ENCODE data around the gene SLC9A9.

SLC9A9 gene

DNA sequence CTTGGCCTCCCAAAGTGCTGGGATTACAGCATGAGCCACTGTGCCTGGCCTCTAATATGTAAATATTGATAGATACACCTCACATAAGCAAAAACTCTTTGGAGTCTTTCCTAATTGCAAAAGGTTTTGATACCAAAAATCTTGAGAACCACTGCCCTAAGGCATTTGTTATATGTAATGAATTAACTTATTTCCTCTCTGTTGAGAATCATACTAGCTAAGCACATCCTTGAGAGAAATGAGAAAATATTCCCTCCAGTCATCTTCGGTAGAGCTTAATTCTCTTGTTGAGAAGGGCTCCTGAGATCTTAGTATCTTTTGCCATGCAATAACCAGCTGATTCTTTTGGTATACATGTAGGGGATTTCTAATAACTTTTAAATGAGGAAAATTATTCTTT, 190.2 kb downstream of the SLC9A9 start:
- H3K27ac Mint-ChIP-seq (ENCODE audit: low read depth), result no peak overlapping the region
- ATAC-seq (replicated peaks; ENCODE audit: extremely low read depth, poor library complexity, severe bottlenecking), result no peak
- no peak for DNase-seq (ENCODE audit: low spot score in 2 of 2)
- H3K36me3 Mint-ChIP-seq (ENCODE audit: insufficient read depth), result peaks cover 4% of the 10 kb centered on the region
- H3K4me1 Mint-ChIP-seq, result no peaks in the 10 kb centered on the region
- H3K9me3 Mint-ChIP-seq, result no peaks in the 10 kb centered on the region
- H3K27me3 Mint-ChIP-seq, result no peaks in the 10 kb centered on the region
- H3K4me3 Mint-ChIP-seq, result no peak overlapping the region

DNA sequence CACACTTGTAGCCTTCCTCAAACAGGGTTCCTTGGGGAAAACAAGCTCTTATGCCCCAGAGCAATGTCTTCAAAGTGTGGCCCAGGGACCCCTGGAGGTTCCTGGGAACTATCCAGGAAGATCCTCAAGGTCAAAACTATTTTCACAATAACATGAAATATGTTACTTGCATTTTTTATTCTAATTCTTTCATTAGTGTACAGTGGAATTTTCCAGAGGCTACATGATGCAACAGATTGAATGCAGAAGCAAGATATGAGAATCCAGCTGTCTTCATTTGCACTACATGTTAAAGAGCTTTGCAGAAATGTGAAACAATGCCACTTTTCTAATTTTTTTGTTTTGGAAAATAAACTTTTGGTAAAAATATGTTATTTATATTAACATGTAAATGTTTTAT, 190.9 kb downstream of the SLC9A9 start:
- Mint-ChIP-seq H3K27me3 (no peaks in the 10 kb centered on the region), H3K4me1 (no peaks in the 10 kb centered on the region), H3K27ac (ENCODE audit: low read depth) (no peak overlapping the region), H3K4me3 (no peak overlapping the region), H3K9me3 (no peaks in the 10 kb centered on the region), H3K36me3 (ENCODE audit: insufficient read depth) (peaks cover 4% of the 10 kb centered on the region)
- no peak for ATAC-seq (replicated peaks; ENCODE audit: extremely low read depth, poor library complexity, severe bottlenecking)
- no peak for DNase-seq (ENCODE audit: low spot score in 2 of 2)

DNA sequence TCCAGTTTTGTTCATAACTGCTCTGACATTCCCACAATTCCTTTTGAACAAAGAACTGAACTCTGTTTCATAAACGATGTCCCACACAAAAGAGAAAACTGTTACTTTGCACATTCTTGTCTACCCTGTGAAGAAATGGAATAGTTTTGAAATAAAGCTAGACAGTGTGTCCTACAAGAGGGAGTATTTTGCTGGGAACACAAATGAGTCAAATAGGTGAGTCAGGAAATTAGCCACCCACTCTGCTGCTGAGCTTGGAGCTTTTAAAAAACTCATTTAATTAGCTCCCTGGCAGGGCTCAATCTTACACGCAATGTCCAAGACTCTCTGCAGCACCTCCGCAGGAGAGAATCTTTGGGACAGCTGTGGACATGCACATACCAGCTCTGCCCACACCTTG, 193.4 kb downstream of the SLC9A9 start:
- H3K4me3 Mint-ChIP-seq, result no peak overlapping the region
- H3K27me3 Mint-ChIP-seq, result no peaks in the 10 kb centered on the region
- ATAC-seq (replicated peaks; ENCODE audit: extremely low read depth, poor library complexity, severe bottlenecking), result no peak
- peaks cover 7% of the 10 kb centered on the region for H3K36me3 Mint-ChIP-seq (ENCODE audit: insufficient read depth)
- DNase-seq (ENCODE audit: low spot score in 2 of 2), result no peak
- H3K27ac Mint-ChIP-seq (ENCODE audit: low read depth), result no peak overlapping the region
- no peaks in the 10 kb centered on the region for H3K4me1 Mint-ChIP-seq
- no peaks in the 10 kb centered on the region for H3K9me3 Mint-ChIP-seq

DNA sequence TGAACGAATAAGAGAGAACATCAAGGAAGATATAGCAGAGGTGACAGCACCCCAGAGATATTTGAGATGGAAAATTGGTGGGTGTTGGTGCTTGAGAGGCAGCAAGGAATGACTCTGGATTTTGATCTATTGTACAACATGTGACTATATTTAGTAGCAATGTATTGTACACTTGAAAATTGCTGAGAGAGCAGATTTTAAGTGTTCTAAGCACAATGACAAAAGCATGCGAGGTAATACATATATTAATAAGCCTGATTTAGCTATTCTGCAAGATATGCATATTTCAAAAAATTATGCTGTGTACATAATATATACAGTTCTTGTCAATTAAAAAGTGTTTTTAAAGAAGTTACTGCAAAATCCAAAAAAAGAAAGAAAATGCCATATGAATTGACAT, 194.3 kb downstream of the SLC9A9 start:
- ATAC-seq (replicated peaks; ENCODE audit: extremely low read depth, poor library complexity, severe bottlenecking) (no peak), DNase-seq (ENCODE audit: low spot score in 2 of 2) (no peak)
- Mint-ChIP-seq H3K4me3 (no peak overlapping the region), H3K4me1 (no peaks in the 10 kb centered on the region), H3K36me3 (ENCODE audit: insufficient read depth) (peaks cover 8% of the 10 kb centered on the region), H3K27me3 (no peaks in the 10 kb centered on the region), H3K9me3 (no peaks in the 10 kb centered on the region), H3K27ac (ENCODE audit: low read depth) (no peak overlapping the region)

DNA sequence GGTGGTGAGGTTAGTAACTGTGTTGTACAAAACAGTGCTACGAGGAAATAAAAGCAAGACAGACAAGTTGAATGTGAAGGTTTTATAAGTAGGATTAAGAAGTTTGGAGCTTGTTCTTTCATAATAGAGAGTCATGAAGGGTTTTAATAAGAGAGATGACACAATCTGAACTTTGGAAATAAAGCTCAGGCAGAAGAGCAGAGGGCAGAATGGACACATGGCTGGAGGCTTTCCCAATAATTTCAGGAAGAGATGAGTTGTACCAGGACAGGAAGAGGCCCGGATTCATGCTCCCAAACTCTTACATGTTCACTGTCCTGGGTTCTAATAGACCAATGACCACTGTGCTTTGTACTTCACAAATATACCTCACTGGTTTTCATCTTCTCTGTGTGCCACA, 194.8 kb downstream of the SLC9A9 start:
- no peaks in the 10 kb centered on the region for H3K9me3 Mint-ChIP-seq
- H3K4me3 Mint-ChIP-seq, result no peak overlapping the region
- H3K27me3 Mint-ChIP-seq, result no peaks in the 10 kb centered on the region
- peak overlapping the region; percentile 43 for H3K27ac Mint-ChIP-seq (ENCODE audit: low read depth)
- H3K36me3 Mint-ChIP-seq (ENCODE audit: insufficient read depth), result peaks cover 8% of the 10 kb centered on the region
- ATAC-seq (replicated peaks; ENCODE audit: extremely low read depth, poor library complexity, severe bottlenecking), result no peak
- DNase-seq (ENCODE audit: low spot score in 2 of 2), result no peak
- no peaks in the 10 kb centered on the region for H3K4me1 Mint-ChIP-seq

DNA sequence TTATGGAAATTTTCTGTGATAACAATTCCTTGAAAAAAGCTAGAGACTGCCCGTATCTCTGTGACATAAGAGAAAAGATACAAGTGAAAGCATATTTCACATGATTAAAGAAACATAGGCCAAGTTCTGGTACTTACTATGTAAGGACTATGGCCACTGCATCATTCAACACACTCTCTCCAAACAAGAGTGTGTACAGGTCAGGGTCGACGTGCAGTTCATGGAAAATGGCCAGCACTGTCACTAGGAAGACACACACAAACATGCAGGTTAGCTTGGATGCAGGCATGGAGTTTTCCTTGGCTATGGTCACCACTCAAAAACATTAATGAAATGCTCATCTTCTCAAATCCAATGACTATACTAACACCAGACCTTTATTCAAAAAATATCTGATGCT, 196.2 kb downstream of the SLC9A9 start:
- no peaks in the 10 kb centered on the region for H3K27me3 Mint-ChIP-seq
- no peak for ATAC-seq (replicated peaks; ENCODE audit: extremely low read depth, poor library complexity, severe bottlenecking)
- no peak for DNase-seq (ENCODE audit: low spot score in 2 of 2)
- no peak overlapping the region for H3K27ac Mint-ChIP-seq (ENCODE audit: low read depth)
- H3K4me3 Mint-ChIP-seq, result no peak overlapping the region
- H3K36me3 Mint-ChIP-seq (ENCODE audit: insufficient read depth), result peaks cover 6% of the 10 kb centered on the region
- H3K9me3 Mint-ChIP-seq, result no peaks in the 10 kb centered on the region
- H3K4me1 Mint-ChIP-seq, result no peaks in the 10 kb centered on the region

DNA sequence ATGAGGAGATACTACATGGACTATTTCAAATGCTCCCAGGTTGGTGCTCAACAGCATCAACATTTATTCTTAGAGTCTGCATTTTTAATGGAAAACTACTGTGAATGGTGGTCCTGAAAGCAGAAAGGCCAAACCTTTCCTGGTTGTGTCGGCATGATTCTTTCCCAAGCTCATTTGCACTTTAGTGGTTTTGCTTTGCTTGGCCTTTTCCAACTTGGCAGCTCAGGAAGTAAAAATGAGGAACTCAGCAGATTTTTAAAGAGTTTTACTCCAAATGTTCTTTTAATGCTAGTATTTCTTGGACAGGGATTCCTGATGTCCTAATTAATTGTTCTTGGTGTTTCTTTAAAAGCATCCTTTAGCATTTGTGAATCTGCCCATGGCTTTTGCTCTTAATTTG, 197.4 kb downstream of the SLC9A9 start:
- no peak overlapping the region for H3K4me3 Mint-ChIP-seq
- no peaks in the 10 kb centered on the region for H3K27me3 Mint-ChIP-seq
- peaks cover 4% of the 10 kb centered on the region for H3K36me3 Mint-ChIP-seq (ENCODE audit: insufficient read depth)
- ATAC-seq (replicated peaks; ENCODE audit: extremely low read depth, poor library complexity, severe bottlenecking), result no peak
- no peak overlapping the region for H3K27ac Mint-ChIP-seq (ENCODE audit: low read depth)
- no peak for DNase-seq (ENCODE audit: low spot score in 2 of 2)
- no peaks in the 10 kb centered on the region for H3K4me1 Mint-ChIP-seq
- H3K9me3 Mint-ChIP-seq, result no peaks in the 10 kb centered on the region

DNA sequence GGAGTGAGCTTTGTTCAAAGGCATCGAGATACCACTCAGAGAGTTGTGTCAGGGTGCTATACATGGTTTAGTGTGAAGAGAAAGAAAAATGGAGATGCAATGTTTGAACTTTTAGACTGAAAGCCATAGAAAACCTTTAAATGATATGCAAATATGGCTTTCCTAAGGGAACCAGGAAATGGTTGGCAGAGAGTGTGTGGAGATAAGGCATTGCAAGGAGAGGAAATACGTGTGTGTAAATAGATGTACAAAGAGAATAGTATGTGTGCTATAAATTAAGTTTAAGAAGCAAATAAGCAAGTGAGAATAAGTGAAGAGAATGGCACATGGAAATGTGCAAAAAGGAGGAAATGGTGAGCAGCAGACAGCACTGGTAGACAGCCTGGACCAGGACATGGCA, 198.1 kb downstream of the SLC9A9 start:
- ATAC-seq (replicated peaks; ENCODE audit: extremely low read depth, poor library complexity, severe bottlenecking) (no peak), DNase-seq (ENCODE audit: low spot score in 2 of 2) (no peak)
- H3K9me3 Mint-ChIP-seq, result no peaks in the 10 kb centered on the region
- peaks cover 4% of the 10 kb centered on the region for H3K36me3 Mint-ChIP-seq (ENCODE audit: insufficient read depth)
- no peak overlapping the region for H3K4me3 Mint-ChIP-seq
- no peaks in the 10 kb centered on the region for H3K27me3 Mint-ChIP-seq
- H3K4me1 Mint-ChIP-seq, result no peaks in the 10 kb centered on the region
- H3K27ac Mint-ChIP-seq (ENCODE audit: low read depth), result no peak overlapping the region

DNA sequence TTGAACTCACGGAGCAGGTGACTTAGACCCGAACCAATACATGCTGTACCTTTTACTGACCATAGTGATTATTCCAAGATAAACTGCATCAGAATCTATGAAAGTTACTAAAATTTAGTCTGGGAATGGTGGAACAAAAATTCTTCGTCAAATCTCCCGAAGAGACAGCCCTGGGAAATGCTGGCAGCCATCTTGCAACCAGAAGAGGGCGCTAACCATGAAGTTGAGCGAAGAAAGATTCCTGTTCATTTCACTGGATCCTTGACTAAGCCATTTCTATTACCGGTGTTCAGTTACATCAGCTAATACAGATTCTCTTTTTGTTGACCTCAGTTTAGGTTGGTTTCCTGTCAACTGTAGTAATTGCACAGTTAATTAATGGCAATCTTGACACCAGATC, 199.6 kb downstream of the SLC9A9 start:
- Mint-ChIP-seq H3K9me3 (no peaks in the 10 kb centered on the region), H3K36me3 (ENCODE audit: insufficient read depth) (peaks cover 4% of the 10 kb centered on the region), H3K27ac (ENCODE audit: low read depth) (no peak overlapping the region), H3K4me1 (no peaks in the 10 kb centered on the region), H3K27me3 (no peaks in the 10 kb centered on the region), H3K4me3 (no peak overlapping the region)
- ATAC-seq (replicated peaks; ENCODE audit: extremely low read depth, poor library complexity, severe bottlenecking), result no peak
- no peak for DNase-seq (ENCODE audit: low spot score in 2 of 2)

DNA sequence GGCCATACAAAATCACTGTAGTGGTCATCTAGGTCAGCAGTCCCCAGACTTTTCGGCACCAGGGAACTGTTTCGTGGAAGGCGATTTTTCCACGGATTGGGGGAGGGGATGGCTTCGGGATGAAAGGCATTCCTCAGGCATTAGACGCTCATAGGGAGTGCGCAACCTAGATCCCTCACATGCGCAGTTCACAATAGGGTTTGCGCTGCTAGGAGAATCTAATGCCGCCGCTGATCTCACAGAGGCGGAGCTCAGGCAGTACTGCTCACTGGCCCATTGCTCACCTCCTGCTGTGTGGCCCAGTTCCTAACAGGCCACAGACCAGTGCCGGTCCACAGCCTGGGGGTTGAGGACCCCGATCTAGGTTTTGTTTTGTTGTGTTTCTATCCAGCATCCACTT, 200.1 kb downstream of the SLC9A9 start:
- no peaks in the 10 kb centered on the region for H3K27me3 Mint-ChIP-seq
- no peak overlapping the region for H3K27ac Mint-ChIP-seq (ENCODE audit: low read depth)
- ATAC-seq (replicated peaks; ENCODE audit: extremely low read depth, poor library complexity, severe bottlenecking) (no peak), DNase-seq (ENCODE audit: low spot score in 2 of 2) (no peak)
- no peak overlapping the region for H3K4me3 Mint-ChIP-seq
- H3K4me1 Mint-ChIP-seq, result no peaks in the 10 kb centered on the region
- H3K36me3 Mint-ChIP-seq (ENCODE audit: insufficient read depth), result peaks cover 4% of the 10 kb centered on the region
- H3K9me3 Mint-ChIP-seq, result no peaks in the 10 kb centered on the region

DNA sequence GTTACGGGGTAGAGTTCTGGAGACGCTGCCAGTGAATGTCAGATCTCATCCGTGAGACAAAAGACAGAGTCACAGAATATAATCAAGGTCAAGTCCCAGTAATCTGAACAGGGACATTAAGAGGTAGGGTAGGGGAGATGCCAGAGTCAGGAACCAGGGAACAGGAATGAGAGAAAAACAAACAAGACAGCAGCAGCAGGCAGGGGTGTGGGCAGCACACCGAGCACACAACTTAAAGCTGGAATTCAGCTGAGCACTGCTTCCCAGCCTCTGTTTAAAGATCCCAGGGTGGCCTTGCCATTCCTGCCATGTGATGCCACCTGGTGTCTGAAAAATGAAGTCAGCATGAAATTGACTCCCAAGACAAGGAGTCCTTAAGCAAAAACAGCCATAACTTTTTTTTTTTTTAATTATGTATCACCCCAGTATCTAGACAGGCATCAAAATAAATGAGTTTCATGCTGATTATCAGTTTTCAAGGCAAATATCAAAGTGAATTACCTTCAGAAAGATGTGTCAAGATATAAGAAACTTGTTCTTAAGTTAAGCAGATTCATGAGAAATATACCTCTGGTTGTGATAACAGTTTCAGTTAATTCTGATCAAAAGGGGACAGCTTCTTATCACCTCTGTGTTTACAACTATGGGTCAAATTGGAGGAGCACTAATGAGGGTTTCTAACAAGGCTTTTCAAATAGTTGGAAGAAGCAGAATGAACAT, 203.7 kb downstream of the SLC9A9 start:
- no peaks in the 10 kb centered on the region for H3K4me1 Mint-ChIP-seq
- H3K4me3 Mint-ChIP-seq, result no peak overlapping the region
- peaks cover 1% of the 10 kb centered on the region for H3K36me3 Mint-ChIP-seq (ENCODE audit: insufficient read depth)
- DNase-seq (ENCODE audit: low spot score in 2 of 2), result no peak
- H3K27me3 Mint-ChIP-seq, result no peaks in the 10 kb centered on the region
- no peak overlapping the region for H3K27ac Mint-ChIP-seq (ENCODE audit: low read depth)
- no peak for ATAC-seq (replicated peaks; ENCODE audit: extremely low read depth, poor library complexity, severe bottlenecking)
- H3K9me3 Mint-ChIP-seq, result peaks cover 5% of the 10 kb centered on the region

DNA sequence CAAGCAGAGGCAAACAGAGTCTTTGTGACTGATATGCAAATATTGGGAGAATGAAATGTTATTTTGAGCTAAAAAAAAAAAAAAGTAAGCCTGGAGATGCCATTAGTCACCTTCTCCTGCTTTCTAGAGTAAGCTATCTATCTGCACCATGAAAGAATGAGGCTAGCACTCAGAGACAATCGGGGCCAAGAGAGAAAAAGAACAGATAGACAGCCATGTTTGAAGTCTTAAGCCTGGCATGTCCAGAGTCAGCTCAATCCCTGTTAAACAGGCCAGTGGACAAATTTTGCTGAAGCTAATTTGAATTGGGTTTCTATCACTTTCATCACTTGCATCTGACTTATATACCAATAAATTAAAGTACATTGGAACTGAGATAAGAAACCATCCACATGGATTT, 204.4 kb downstream of the SLC9A9 start:
- DNase-seq (ENCODE audit: low spot score in 2 of 2) (no peak), ATAC-seq (replicated peaks; ENCODE audit: extremely low read depth, poor library complexity, severe bottlenecking) (no peak)
- no peaks in the 10 kb centered on the region for H3K4me1 Mint-ChIP-seq
- no peaks in the 10 kb centered on the region for H3K27me3 Mint-ChIP-seq
- peaks cover 1% of the 10 kb centered on the region for H3K36me3 Mint-ChIP-seq (ENCODE audit: insufficient read depth)
- H3K27ac Mint-ChIP-seq (ENCODE audit: low read depth), result no peak overlapping the region
- no peak overlapping the region for H3K4me3 Mint-ChIP-seq
- H3K9me3 Mint-ChIP-seq, result peaks cover 5% of the 10 kb centered on the region

DNA sequence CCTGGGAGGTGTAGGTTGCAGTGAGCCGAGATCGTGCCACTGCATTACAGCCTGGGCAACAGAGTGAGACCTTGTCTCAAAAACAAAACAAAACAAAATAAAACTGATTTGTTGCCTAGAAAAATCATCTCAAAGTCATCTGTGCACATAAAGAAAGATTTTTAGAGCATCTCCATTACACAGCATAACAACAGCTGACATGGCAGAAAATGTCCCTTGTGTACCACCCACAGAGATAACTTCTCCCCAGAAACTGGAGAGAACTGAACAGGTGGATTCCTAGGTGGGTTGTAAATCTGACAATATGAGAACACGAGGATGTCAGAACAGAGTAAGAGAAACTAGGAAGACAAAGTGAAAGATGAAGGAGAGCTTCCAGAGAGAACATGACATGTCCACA, 207.5 kb downstream of the SLC9A9 start:
- Mint-ChIP-seq H3K36me3 (ENCODE audit: insufficient read depth) (peaks cover 1% of the 10 kb centered on the region), H3K9me3 (peaks cover 11% of the 10 kb centered on the region), H3K27ac (ENCODE audit: low read depth) (no peak overlapping the region), H3K27me3 (no peaks in the 10 kb centered on the region), H3K4me3 (no peak overlapping the region), H3K4me1 (no peaks in the 10 kb centered on the region)
- ATAC-seq (replicated peaks; ENCODE audit: extremely low read depth, poor library complexity, severe bottlenecking) (no peak), DNase-seq (ENCODE audit: low spot score in 2 of 2) (no peak)

DNA sequence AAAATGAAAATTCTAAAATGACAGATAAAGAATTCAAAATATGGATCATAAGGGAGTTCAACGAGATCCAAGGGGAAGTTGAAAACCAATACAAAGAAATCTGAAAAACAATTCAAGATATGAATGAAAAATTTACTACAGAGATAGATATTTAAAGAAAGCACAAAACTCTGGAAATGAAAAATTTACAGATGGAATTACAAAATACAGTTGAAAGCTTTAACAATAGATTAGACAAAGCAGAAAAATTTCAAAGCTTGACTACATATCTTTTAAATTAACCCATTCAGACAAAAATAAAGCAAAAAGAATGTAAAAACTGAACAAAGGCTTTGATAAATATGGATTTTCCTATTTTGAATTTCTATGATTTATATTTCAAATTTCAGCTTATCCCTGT, 211.1 kb downstream of the SLC9A9 start:
- Mint-ChIP-seq H3K4me1 (no peaks in the 10 kb centered on the region), H3K36me3 (ENCODE audit: insufficient read depth) (peaks cover under 1% of the 10 kb centered on the region), H3K27me3 (no peaks in the 10 kb centered on the region), H3K9me3 (peaks cover 11% of the 10 kb centered on the region), H3K27ac (ENCODE audit: low read depth) (no peak overlapping the region), H3K4me3 (no peak overlapping the region)
- DNase-seq (ENCODE audit: low spot score in 2 of 2) (no peak), ATAC-seq (replicated peaks; ENCODE audit: extremely low read depth, poor library complexity, severe bottlenecking) (no peak)
